ENCODE measurements around the gene TMTC2.

The TMTC2 gene

GRCh38 chr12:82862876-82863649 is 176.4 kb downstream of the TMTC2 start:
- Histone ChIP-seq H4K20me1 (ENCODE audit: insufficient read depth, low read length) (no peaks in the 10 kb centered on the region), H3K4me3 (ENCODE audit: low read length) (no peak overlapping the region), H2AFZ (ENCODE audit: low read depth, low read length) (no peak overlapping the region), H3K9me3 (ENCODE audit: insufficient read depth, low read length) (no peaks in the 10 kb centered on the region), H3K4me2 (ENCODE audit: low read length) (no peak overlapping the region), H3K36me3 (replicated peaks; ENCODE audit: low read depth, low read length) (no peaks in the 10 kb centered on the region), H3K9ac (ENCODE audit: low read length) (no peak overlapping the region), H3K4me1 (ENCODE audit: low read length) (no peaks in the 10 kb centered on the region), H3K27ac (ENCODE audit: low read length) (no peak overlapping the region), H3K79me2 (ENCODE audit: low read length) (no peaks in the 10 kb centered on the region), H3K27me3 (ENCODE audit: low read depth, low read length) (no peaks in the 10 kb centered on the region)
- TF ChIP-seq, protein P1, sequence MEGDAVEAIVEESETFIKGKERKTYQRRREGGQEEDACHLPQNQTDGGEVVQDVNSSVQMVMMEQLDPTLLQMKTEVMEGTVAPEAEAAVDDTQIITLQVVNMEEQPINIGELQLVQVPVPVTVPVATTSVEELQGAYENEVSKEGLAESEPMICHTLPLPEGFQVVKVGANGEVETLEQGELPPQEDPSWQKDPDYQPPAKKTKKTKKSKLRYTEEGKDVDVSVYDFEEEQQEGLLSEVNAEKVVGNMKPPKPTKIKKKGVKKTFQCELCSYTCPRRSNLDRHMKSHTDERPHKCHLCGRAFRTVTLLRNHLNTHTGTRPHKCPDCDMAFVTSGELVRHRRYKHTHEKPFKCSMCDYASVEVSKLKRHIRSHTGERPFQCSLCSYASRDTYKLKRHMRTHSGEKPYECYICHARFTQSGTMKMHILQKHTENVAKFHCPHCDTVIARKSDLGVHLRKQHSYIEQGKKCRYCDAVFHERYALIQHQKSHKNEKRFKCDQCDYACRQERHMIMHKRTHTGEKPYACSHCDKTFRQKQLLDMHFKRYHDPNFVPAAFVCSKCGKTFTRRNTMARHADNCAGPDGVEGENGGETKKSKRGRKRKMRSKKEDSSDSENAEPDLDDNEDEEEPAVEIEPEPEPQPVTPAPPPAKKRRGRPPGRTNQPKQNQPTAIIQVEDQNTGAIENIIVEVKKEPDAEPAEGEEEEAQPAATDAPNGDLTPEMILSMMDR (IDR thresholded peaks at IDR 0.05; ENCODE audit: low read depth, low read length) = no peak
- no peak for TF ChIP-seq EZH2phosphoT487 (IDR thresholded peaks at IDR 0.05; ENCODE audit: low read depth)

DNA sequence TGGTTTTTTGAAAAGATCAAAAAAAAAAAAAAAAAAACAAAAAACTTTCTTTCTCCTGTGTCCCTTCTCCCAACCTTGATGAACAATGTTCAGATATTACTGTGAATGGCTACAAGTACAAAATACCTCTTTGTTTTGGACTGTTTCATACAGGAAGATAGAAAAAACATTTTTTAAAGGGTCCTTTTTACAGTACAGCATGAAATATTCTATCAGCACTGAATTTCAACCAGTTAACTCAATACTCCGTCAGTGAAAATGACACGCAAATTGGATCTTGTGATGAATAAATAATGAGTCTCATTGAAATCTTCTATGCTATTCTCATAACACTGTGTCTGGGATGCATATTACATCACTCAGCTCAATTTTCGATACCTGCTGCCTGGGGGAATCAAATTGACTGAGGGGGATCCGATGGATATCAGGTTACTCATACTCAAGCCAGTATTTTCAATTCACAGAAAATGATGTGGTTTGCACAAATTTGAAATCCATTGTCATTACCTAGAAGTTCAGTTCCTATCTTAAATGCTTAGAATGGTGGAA is 179.6 kb downstream of the TMTC2 start:
- Histone ChIP-seq H2AFZ (ENCODE audit: low read depth, low read length) (no peak overlapping the region), H3K9me3 (ENCODE audit: insufficient read depth, low read length) (no peaks in the 10 kb centered on the region), H3K27me3 (ENCODE audit: low read depth, low read length) (no peaks in the 10 kb centered on the region), H3K4me2 (ENCODE audit: low read length) (no peak overlapping the region), H3K27ac (ENCODE audit: low read length) (no peak overlapping the region), H3K9ac (ENCODE audit: low read length) (no peak overlapping the region), H3K4me3 (ENCODE audit: low read length) (no peak overlapping the region), H3K4me1 (ENCODE audit: low read length) (no peaks in the 10 kb centered on the region), H4K20me1 (ENCODE audit: insufficient read depth, low read length) (no peaks in the 10 kb centered on the region), H3K79me2 (ENCODE audit: low read length) (no peaks in the 10 kb centered on the region), H3K36me3 (replicated peaks; ENCODE audit: low read depth, low read length) (no peaks in the 10 kb centered on the region)
- TF ChIP-seq EZH2phosphoT487 (IDR thresholded peaks at IDR 0.05; ENCODE audit: low read depth) = no peak
- TF ChIP-seq, protein P1 (IDR thresholded peaks at IDR 0.05; ENCODE audit: low read depth, low read length) = no peak

- no peak overlapping the region for H3K4me2 ChIP-seq (ENCODE audit: low read length)
- H3K4me1 ChIP-seq (ENCODE audit: low read length) = no peaks in the 10 kb centered on the region
- no peak for TF ChIP-seq EZH2phosphoT487 (IDR thresholded peaks at IDR 0.05; ENCODE audit: low read depth)
- TF ChIP-seq, protein P1 (IDR thresholded peaks at IDR 0.05; ENCODE audit: low read depth, low read length) = no peak
- no peak overlapping the region for H3K9ac ChIP-seq (ENCODE audit: low read length)
- H3K36me3 ChIP-seq (replicated peaks; ENCODE audit: low read depth, low read length) = no peaks in the 10 kb centered on the region
- H3K9me3 ChIP-seq (ENCODE audit: insufficient read depth, low read length) = no peaks in the 10 kb centered on the region
- no peak overlapping the region for H3K27ac ChIP-seq (ENCODE audit: low read length)
- H3K27me3 ChIP-seq (ENCODE audit: low read depth, low read length) = no peaks in the 10 kb centered on the region
- no peaks in the 10 kb centered on the region for H3K79me2 ChIP-seq (ENCODE audit: low read length)
- H4K20me1 ChIP-seq (ENCODE audit: insufficient read depth, low read length) = no peaks in the 10 kb centered on the region
- no peak overlapping the region for H3K4me3 ChIP-seq (ENCODE audit: low read length)
- no peak overlapping the region for H2AFZ ChIP-seq (ENCODE audit: low read depth, low read length)
Measured at GRCh38 chr12:82866946-82867345, 180.2 kb downstream of the TMTC2 start.

DNA sequence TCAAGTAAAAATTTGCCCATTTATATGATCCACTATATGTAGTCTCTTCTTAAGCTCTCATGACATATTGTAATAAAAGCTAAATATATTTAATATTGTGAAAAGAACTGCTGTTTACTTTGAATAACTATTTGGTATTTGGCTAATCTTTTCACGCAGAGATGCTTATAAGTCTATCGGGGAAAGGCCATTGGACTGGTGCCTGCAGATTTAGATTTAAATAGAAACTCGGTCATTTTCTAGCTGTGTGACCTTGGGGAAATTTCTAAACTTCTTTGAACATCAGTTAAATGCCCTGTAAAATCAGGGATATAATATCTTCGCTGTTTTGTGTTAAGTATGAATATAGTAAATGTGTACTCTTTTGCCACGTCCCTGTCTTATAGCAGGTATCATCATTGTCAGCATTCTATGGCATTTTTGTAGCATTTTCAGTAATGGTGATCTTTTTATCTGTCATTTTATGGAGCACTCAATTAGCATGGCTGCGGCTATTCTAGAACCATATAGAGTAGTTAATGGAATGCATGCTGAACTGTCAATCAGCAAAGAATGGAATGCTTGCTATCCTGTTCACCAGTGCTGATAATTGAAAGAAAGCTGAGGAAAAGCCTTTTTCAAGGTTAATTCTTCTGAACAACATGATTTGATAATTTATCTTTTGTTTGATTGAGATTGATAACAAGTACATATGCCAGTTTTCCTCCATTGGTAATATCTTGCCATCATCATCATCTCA is 181.2 kb downstream of the TMTC2 start:
- H3K79me2 ChIP-seq (ENCODE audit: low read length) = no peaks in the 10 kb centered on the region
- H3K27me3 ChIP-seq (ENCODE audit: low read depth, low read length) = no peaks in the 10 kb centered on the region
- H3K27ac ChIP-seq (ENCODE audit: low read length) = no peak overlapping the region
- H2AFZ ChIP-seq (ENCODE audit: low read depth, low read length) = no peak overlapping the region
- H3K36me3 ChIP-seq (replicated peaks; ENCODE audit: low read depth, low read length) = no peaks in the 10 kb centered on the region
- TF ChIP-seq, protein P1 (IDR thresholded peaks at IDR 0.05; ENCODE audit: low read depth, low read length) = no peak
- TF ChIP-seq EZH2phosphoT487 (IDR thresholded peaks at IDR 0.05; ENCODE audit: low read depth) = no peak
- H3K4me2 ChIP-seq (ENCODE audit: low read length) = no peak overlapping the region
- H3K4me1 ChIP-seq (ENCODE audit: low read length) = no peaks in the 10 kb centered on the region
- H3K4me3 ChIP-seq (ENCODE audit: low read length) = no peak overlapping the region
- no peaks in the 10 kb centered on the region for H4K20me1 ChIP-seq (ENCODE audit: insufficient read depth, low read length)
- no peaks in the 10 kb centered on the region for H3K9me3 ChIP-seq (ENCODE audit: insufficient read depth, low read length)
- H3K9ac ChIP-seq (ENCODE audit: low read length) = no peak overlapping the region
